ENCODE results near the gene GHR.

DNA sequence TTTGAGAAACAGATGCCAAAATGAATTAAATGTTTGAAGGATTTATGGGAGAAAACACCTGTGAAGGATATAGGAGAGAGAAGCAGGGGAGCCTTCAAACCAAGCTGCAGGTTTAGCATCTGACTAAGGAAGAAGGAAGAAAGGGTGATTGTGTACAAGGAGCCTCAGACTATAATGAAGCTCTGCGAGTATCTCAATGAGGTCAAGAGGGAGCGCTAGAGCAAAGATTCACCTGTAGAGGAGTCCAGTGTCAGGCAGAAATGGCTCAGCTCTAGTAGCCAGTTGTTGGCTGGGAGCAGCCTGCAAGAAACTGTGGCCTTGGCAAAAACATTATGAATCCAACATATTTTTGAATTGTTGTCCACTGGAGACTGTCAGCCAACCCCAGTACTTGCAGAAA is 20.0 kb upstream of the GHR start:
- TF ChIP-seq, protein P1, sequence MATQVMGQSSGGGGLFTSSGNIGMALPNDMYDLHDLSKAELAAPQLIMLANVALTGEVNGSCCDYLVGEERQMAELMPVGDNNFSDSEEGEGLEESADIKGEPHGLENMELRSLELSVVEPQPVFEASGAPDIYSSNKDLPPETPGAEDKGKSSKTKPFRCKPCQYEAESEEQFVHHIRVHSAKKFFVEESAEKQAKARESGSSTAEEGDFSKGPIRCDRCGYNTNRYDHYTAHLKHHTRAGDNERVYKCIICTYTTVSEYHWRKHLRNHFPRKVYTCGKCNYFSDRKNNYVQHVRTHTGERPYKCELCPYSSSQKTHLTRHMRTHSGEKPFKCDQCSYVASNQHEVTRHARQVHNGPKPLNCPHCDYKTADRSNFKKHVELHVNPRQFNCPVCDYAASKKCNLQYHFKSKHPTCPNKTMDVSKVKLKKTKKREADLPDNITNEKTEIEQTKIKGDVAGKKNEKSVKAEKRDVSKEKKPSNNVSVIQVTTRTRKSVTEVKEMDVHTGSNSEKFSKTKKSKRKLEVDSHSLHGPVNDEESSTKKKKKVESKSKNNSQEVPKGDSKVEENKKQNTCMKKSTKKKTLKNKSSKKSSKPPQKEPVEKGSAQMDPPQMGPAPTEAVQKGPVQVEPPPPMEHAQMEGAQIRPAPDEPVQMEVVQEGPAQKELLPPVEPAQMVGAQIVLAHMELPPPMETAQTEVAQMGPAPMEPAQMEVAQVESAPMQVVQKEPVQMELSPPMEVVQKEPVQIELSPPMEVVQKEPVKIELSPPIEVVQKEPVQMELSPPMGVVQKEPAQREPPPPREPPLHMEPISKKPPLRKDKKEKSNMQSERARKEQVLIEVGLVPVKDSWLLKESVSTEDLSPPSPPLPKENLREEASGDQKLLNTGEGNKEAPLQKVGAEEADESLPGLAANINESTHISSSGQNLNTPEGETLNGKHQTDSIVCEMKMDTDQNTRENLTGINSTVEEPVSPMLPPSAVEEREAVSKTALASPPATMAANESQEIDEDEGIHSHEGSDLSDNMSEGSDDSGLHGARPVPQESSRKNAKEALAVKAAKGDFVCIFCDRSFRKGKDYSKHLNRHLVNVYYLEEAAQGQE (IDR thresholded peaks at IDR 0.05; ENCODE audit: insufficient read depth in 1 of 2, low read depth in 2 of 2, low read length in 1 of 2) = no peak
- TF ChIP-seq, protein P2, sequence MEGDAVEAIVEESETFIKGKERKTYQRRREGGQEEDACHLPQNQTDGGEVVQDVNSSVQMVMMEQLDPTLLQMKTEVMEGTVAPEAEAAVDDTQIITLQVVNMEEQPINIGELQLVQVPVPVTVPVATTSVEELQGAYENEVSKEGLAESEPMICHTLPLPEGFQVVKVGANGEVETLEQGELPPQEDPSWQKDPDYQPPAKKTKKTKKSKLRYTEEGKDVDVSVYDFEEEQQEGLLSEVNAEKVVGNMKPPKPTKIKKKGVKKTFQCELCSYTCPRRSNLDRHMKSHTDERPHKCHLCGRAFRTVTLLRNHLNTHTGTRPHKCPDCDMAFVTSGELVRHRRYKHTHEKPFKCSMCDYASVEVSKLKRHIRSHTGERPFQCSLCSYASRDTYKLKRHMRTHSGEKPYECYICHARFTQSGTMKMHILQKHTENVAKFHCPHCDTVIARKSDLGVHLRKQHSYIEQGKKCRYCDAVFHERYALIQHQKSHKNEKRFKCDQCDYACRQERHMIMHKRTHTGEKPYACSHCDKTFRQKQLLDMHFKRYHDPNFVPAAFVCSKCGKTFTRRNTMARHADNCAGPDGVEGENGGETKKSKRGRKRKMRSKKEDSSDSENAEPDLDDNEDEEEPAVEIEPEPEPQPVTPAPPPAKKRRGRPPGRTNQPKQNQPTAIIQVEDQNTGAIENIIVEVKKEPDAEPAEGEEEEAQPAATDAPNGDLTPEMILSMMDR (IDR thresholded peaks at IDR 0.05) = no peak
- TF ChIP-seq POLR2AphosphoS5 (IDR thresholded peaks at IDR 0.05; ENCODE audit: low read depth, low read length) = no peak
- no peak for TF ChIP-seq SIN3A (IDR thresholded peaks at IDR 0.05; ENCODE audit: borderline replicate concordance, insufficient read depth, low read depth, low read length)

Data from Panc1 (cell line).